Thyroid gland (tissue), 4 donors: ENCODE data around the gene RPTOR.

Source experiments
- POLR2A ChIP-seq, 2 donors: fragments of 450-650 bp; IDR thresholded peaks; one replicate each; pipeline ENCODE4 v1.6.1; 2017; ENCODE audit warnings: antibody characterized with exemption in 2 of 2, mild to moderate bottlenecking in 2 of 2, moderate library complexity in 1 of 2
- TF ChIP-seq, protein P1 (sequence below), 6 experiments: fragments of 200-600 bp in 3 of 6; fragments of 450-650 bp in 3 of 6; sonication (generic) in 3 of 6; IDR thresholded peaks; one replicate each; pipeline ENCODE4 v1.5.1; 2016 to 2019; ENCODE audit warnings: antibody characterized with exemption in 6 of 6, mild to moderate bottlenecking in 2 of 6, inconsistent platforms in 1 of 6, moderate library complexity in 1 of 6

DNA sequence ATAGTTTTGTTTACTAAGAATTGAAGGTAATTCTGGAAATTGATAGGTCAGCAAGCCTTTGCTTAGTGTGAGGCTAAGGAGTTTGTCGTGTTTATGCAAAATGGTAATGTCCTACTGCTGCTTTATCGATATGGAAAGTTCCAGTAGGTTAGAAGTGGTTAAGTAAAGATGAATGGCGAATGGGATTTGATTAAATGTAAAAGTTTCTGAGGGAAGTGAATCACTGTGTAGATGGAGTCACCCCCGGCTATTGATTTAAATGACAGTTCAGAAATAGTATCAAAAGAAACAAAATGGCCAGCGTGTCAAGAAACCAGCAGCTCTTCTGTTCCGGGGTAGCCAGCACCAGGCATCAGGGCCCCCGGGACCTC lies 131.4 kb downstream of the RPTOR start:
- TF ChIP-seq, protein P1, sequence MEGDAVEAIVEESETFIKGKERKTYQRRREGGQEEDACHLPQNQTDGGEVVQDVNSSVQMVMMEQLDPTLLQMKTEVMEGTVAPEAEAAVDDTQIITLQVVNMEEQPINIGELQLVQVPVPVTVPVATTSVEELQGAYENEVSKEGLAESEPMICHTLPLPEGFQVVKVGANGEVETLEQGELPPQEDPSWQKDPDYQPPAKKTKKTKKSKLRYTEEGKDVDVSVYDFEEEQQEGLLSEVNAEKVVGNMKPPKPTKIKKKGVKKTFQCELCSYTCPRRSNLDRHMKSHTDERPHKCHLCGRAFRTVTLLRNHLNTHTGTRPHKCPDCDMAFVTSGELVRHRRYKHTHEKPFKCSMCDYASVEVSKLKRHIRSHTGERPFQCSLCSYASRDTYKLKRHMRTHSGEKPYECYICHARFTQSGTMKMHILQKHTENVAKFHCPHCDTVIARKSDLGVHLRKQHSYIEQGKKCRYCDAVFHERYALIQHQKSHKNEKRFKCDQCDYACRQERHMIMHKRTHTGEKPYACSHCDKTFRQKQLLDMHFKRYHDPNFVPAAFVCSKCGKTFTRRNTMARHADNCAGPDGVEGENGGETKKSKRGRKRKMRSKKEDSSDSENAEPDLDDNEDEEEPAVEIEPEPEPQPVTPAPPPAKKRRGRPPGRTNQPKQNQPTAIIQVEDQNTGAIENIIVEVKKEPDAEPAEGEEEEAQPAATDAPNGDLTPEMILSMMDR (IDR thresholded peaks at IDR 0.05): no peak
- no peak for TF ChIP-seq POLR2A (IDR thresholded peaks at IDR 0.05)
